Endothelial cell (in vitro differentiated cells): Measurements from ENCODE around the gene PLD1. TPM values are rescaled to one million over a fixed set of nuclear protein-coding genes. Genes with fewer than 3 reads are reported as not detected.

ENCODE experiments used
- DNase-seq: peaks from one replicate; pipeline ENCODE4 v3.0.0; 2021; ENCODE audit warnings: low spot score
- H3K27ac Mint-ChIP-seq: one replicate; pipeline ENCODE4 v1.8.0; 2021; ENCODE audit warnings: mixed read lengths, inconsistent platforms; ENCODE audit not compliant: unreplicated experiment
- H3K27me3 Mint-ChIP-seq: one replicate; pipeline ENCODE4 v1.8.0; 2021; ENCODE audit warnings: mild to moderate bottlenecking, moderate library complexity, mixed read lengths, inconsistent platforms; ENCODE audit not compliant: unreplicated experiment
- H3K36me3 Mint-ChIP-seq: one replicate; pipeline ENCODE4 v1.8.0; 2021; ENCODE audit warnings: mild to moderate bottlenecking, low read depth, mixed read lengths, inconsistent platforms; ENCODE audit not compliant: unreplicated experiment
- H3K4me1 Mint-ChIP-seq: one replicate; pipeline ENCODE4 v1.8.0; 2021; ENCODE audit warnings: mild to moderate bottlenecking, mixed read lengths, inconsistent platforms; ENCODE audit not compliant: unreplicated experiment
- H3K4me3 Mint-ChIP-seq: one replicate; pipeline ENCODE4 v1.8.0; 2021; ENCODE audit warnings: mild to moderate bottlenecking, mixed read lengths, inconsistent platforms; ENCODE audit not compliant: unreplicated experiment
- H3K9me3 Mint-ChIP-seq: one replicate; pipeline ENCODE4 v1.8.0; 2021; ENCODE audit warnings: mixed read lengths, inconsistent platforms; ENCODE audit not compliant: unreplicated experiment
- total RNA-seq: library from RNA; stranded (reverse); fragmentation: NEBNext Ultra II Directional; extraction: Animal tissue kit (Norgen Biotek cat#: 25700); gene quantifications from one replicate; pipeline ENCODE4 v1.2.1, GENCODE V29; 2021; ENCODE audit not compliant: unreplicated experiment
- TF ChIP-seq, protein P1 (sequence below): fragments of 200-600 bp; sonication (generic); IDR thresholded peaks from one replicate; pipeline ENCODE4 v1.5.0; 2021; ENCODE audit warnings: antibody characterized with exemption; ENCODE audit not compliant: unreplicated experiment

Gene PLD1
- total RNA-seq, 1 donor from 2014 or later: 61.5 TPM

- TF ChIP-seq, protein P1, sequence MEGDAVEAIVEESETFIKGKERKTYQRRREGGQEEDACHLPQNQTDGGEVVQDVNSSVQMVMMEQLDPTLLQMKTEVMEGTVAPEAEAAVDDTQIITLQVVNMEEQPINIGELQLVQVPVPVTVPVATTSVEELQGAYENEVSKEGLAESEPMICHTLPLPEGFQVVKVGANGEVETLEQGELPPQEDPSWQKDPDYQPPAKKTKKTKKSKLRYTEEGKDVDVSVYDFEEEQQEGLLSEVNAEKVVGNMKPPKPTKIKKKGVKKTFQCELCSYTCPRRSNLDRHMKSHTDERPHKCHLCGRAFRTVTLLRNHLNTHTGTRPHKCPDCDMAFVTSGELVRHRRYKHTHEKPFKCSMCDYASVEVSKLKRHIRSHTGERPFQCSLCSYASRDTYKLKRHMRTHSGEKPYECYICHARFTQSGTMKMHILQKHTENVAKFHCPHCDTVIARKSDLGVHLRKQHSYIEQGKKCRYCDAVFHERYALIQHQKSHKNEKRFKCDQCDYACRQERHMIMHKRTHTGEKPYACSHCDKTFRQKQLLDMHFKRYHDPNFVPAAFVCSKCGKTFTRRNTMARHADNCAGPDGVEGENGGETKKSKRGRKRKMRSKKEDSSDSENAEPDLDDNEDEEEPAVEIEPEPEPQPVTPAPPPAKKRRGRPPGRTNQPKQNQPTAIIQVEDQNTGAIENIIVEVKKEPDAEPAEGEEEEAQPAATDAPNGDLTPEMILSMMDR: no peak
- Mint-ChIP-seq H3K4me3 (no peak overlapping the region), H3K27me3 (peaks cover 9% of the 10 kb centered on the region), H3K27ac (no peak overlapping the region), H3K4me1 (peaks cover 33% of the 10 kb centered on the region), H3K9me3 (no peaks in the 10 kb centered on the region), H3K36me3 (peaks cover 5% of the 10 kb centered on the region)
- DNase-seq: no peak
Observed at GRCh38 chr3:171812811-171813210, 2.5 kb upstream of the PLD1 start.

DNA sequence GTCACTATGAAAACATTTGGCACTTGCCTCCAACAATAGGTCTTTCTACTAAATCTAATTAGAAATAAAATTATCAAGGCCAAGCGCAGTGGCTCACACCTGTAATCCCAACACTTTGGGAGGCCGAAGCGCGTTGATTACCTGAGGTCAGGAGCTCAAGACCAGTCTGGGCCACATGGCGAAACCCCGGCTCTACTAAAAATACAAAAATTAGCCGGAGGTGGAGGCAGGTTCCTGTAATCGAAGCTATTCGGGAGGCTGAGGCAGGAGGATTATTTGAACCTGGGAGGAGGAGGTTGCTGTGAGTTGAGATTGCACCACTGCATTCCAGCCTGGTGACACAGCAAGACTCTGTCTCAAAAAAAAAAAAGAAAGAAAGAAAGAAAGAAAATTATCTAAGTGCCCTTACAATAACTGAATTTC lies 1.6 kb upstream of the PLD1 start:
- H3K27ac Mint-ChIP-seq: no peak overlapping the region

DNA sequence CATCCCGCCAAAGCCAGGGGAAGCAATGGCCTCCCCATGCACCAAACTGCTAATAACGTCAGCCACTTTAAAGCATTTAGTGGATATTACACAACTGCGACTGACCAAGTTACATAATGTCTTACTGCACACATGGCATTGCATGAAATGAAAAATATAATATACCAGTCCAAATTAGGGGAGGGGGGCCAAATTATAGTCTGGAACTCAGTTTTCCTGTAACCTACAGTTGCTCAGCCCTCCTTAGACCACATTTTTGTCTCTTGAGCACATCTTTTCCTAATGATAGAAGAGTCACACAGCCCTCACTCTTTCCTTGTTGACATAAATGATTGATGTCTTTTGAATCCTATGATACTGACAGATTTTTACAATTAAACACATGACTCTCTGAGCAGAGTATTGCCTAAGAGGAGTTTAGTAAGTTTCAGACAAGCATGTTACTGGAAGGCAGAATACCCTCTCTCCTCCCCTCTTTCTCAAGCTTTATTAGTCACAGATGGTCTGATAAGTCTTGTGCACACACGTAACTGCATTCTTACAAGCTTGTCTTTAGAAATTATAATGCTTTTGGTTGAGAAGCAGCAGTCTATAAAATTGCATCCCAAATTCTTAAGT lies 1.1 kb upstream of the PLD1 start:
- Mint-ChIP-seq H3K9me3 (no peaks in the 10 kb centered on the region), H3K27me3 (peaks cover 10% of the 10 kb centered on the region), H3K4me1 (peaks cover 47% of the 10 kb centered on the region), H3K4me3 (peak overlapping the region; percentile 89), H3K36me3 (peaks cover 8% of the 10 kb centered on the region), H3K27ac (no peak overlapping the region)
- no peak for DNase-seq
- TF ChIP-seq, protein P1: no peak

More for the DNA sequence above, 1.6 kb upstream of the PLD1 start:
- no peaks in the 10 kb centered on the region for H3K9me3 Mint-ChIP-seq
- peaks cover 8% of the 10 kb centered on the region for H3K36me3 Mint-ChIP-seq
- no peak overlapping the region for H3K4me3 Mint-ChIP-seq
- peaks cover 42% of the 10 kb centered on the region for H3K4me1 Mint-ChIP-seq
- H3K27me3 Mint-ChIP-seq: peaks cover 10% of the 10 kb centered on the region
- DNase-seq: no peak
- TF ChIP-seq, protein P1: no peak

- Mint-ChIP-seq H3K27me3 (peaks cover 10% of the 10 kb centered on the region), H3K36me3 (peaks cover 8% of the 10 kb centered on the region), H3K4me3 (peak overlapping the region; percentile 89), H3K27ac (no peak overlapping the region), H3K4me1 (peaks cover 50% of the 10 kb centered on the region), H3K9me3 (no peaks in the 10 kb centered on the region)
- TF ChIP-seq, protein P1: no peak
- no peak for DNase-seq
Observed at GRCh38 chr3:171810629-171811294, 479 bp upstream of the PLD1 start.

- H3K27ac Mint-ChIP-seq: peak overlapping the region; percentile 82
- TF ChIP-seq, protein P1: no peak
- DNase-seq: no peak
- H3K36me3 Mint-ChIP-seq: peaks cover 8% of the 10 kb centered on the region
- H3K9me3 Mint-ChIP-seq: no peaks in the 10 kb centered on the region
- H3K4me3 Mint-ChIP-seq: peak overlapping the region; percentile 92
- peaks cover 56% of the 10 kb centered on the region for H3K4me1 Mint-ChIP-seq
- H3K27me3 Mint-ChIP-seq: peaks cover 12% of the 10 kb centered on the region
Observed at GRCh38 chr3:171809611-171809860, 747 bp downstream of the PLD1 start.
